Measurements from ENCODE around the gene RAD23A. TPM values are rescaled to one million over a fixed set of nuclear protein-coding genes. Genes with fewer than 3 reads are reported as not detected.

RAD23A gene
- total and polyA plus RNA-seq, 2 donors (not counting 1 experiment from before 2014, with no cell fraction given), result 46.2 to 72.2 TPM

GRCh38 chr19:12987781-12988180 is 42.1 kb downstream of the RAD23A start:
- TF ChIP-seq CTCF (conservative IDR thresholded peaks at IDR 0.05 in 1 of 2, IDR thresholded peaks at IDR 0.05 in 1 of 2; ENCODE audit: low read depth in 1 of 2, low read length in 2 of 2), result no peak
- TF ChIP-seq EZH2 (IDR thresholded peaks at IDR 0.05; ENCODE audit: low read length, missing control alignments), result no peak
- no peak for DNase-seq (ENCODE audit: low read depth in 2 of 2)
- no peaks in the 10 kb centered on the region for H4K20me1 ChIP-seq (ENCODE audit: control insufficient read depth, extremely low read depth, insufficient read depth, low read length)
- peaks cover 11% of the 10 kb centered on the region for H3K4me1 ChIP-seq (ENCODE audit: control insufficient read depth, extremely low read depth, insufficient read depth, low read length)
- no peaks in the 10 kb centered on the region for H3K27me3 ChIP-seq (ENCODE audit: control insufficient read depth, insufficient read depth, low read length)
- no peaks in the 10 kb centered on the region for H3K9me3 ChIP-seq (ENCODE audit: control insufficient read depth, insufficient read depth, low read depth, low read length)
- H3K36me3 ChIP-seq (ENCODE audit: control insufficient read depth, insufficient read depth, low read length), result no peaks in the 10 kb centered on the region
- H3K79me2 ChIP-seq (ENCODE audit: control insufficient read depth, insufficient read depth, low read length), result no peaks in the 10 kb centered on the region
- no peak overlapping the region for H3K9ac ChIP-seq (ENCODE audit: insufficient read depth, low read length)
- H3K4me3 ChIP-seq (replicated peaks in 1 of 4; ENCODE audit: control extremely low read depth in 1 of 4, insufficient read depth in 1 of 4, low read depth in 3 of 4, low read length in 4 of 4), result no peak overlapping the region
- no peak overlapping the region for H3K27ac ChIP-seq (ENCODE audit: insufficient read depth, low read length)
- H3K4me2 ChIP-seq (ENCODE audit: extremely low read depth, insufficient read depth, low read length), result no peak overlapping the region
- H2AFZ ChIP-seq (ENCODE audit: low read length), result no peak overlapping the region

GRCh38 chr19:12990431-12990830 is 44.8 kb downstream of the RAD23A start:
- no peaks in the 10 kb centered on the region for H3K9me3 ChIP-seq (ENCODE audit: control insufficient read depth, insufficient read depth, low read depth, low read length)
- H3K27me3 ChIP-seq (ENCODE audit: control insufficient read depth, insufficient read depth, low read length), result no peaks in the 10 kb centered on the region
- H3K4me2 ChIP-seq (ENCODE audit: extremely low read depth, insufficient read depth, low read length), result no peak overlapping the region
- H4K20me1 ChIP-seq (ENCODE audit: control insufficient read depth, extremely low read depth, insufficient read depth, low read length), result no peaks in the 10 kb centered on the region
- no peak overlapping the region for H3K4me3 ChIP-seq (replicated peaks in 1 of 4; ENCODE audit: control extremely low read depth in 1 of 4, insufficient read depth in 1 of 4, low read depth in 3 of 4, low read length in 4 of 4)
- no peak overlapping the region for H3K9ac ChIP-seq (ENCODE audit: insufficient read depth, low read length)
- no peak for TF ChIP-seq CTCF (conservative IDR thresholded peaks at IDR 0.05 in 1 of 2, IDR thresholded peaks at IDR 0.05 in 1 of 2; ENCODE audit: low read depth in 1 of 2, low read length in 2 of 2)
- no peak for TF ChIP-seq EZH2 (IDR thresholded peaks at IDR 0.05; ENCODE audit: low read length, missing control alignments)
- no peak overlapping the region for H2AFZ ChIP-seq (ENCODE audit: low read length)
- no peak overlapping the region for H3K27ac ChIP-seq (ENCODE audit: insufficient read depth, low read length)
- no peaks in the 10 kb centered on the region for H3K36me3 ChIP-seq (ENCODE audit: control insufficient read depth, insufficient read depth, low read length)
- no peak for DNase-seq (ENCODE audit: low read depth in 2 of 2)
- H3K79me2 ChIP-seq (ENCODE audit: control insufficient read depth, insufficient read depth, low read length), result peaks cover 1% of the 10 kb centered on the region
- H3K4me1 ChIP-seq (ENCODE audit: control insufficient read depth, extremely low read depth, insufficient read depth, low read length), result peaks cover 4% of the 10 kb centered on the region

GRCh38 chr19:12990853-12991252 is 45.2 kb downstream of the RAD23A start:
- TF ChIP-seq EZH2 (IDR thresholded peaks at IDR 0.05; ENCODE audit: low read length, missing control alignments), result no peak
- TF ChIP-seq CTCF (conservative IDR thresholded peaks at IDR 0.05 in 1 of 2, IDR thresholded peaks at IDR 0.05 in 1 of 2; ENCODE audit: low read depth in 1 of 2, low read length in 2 of 2), result no peak
- Histone ChIP-seq H3K9ac (ENCODE audit: insufficient read depth, low read length) (no peak overlapping the region), H3K36me3 (ENCODE audit: control insufficient read depth, insufficient read depth, low read length) (no peaks in the 10 kb centered on the region), H3K4me1 (ENCODE audit: control insufficient read depth, extremely low read depth, insufficient read depth, low read length) (peaks cover 3% of the 10 kb centered on the region), H3K79me2 (ENCODE audit: control insufficient read depth, insufficient read depth, low read length) (peaks cover 2% of the 10 kb centered on the region), H3K27me3 (ENCODE audit: control insufficient read depth, insufficient read depth, low read length) (no peaks in the 10 kb centered on the region), H4K20me1 (ENCODE audit: control insufficient read depth, extremely low read depth, insufficient read depth, low read length) (no peaks in the 10 kb centered on the region), H3K27ac (ENCODE audit: insufficient read depth, low read length) (no peak overlapping the region), H3K4me3 (replicated peaks in 1 of 4; ENCODE audit: control extremely low read depth in 1 of 4, insufficient read depth in 1 of 4, low read depth in 3 of 4, low read length in 4 of 4) (no peak overlapping the region), H3K9me3 (ENCODE audit: control insufficient read depth, insufficient read depth, low read depth, low read length) (no peaks in the 10 kb centered on the region), H3K4me2 (ENCODE audit: extremely low read depth, insufficient read depth, low read length) (no peak overlapping the region), H2AFZ (ENCODE audit: low read length) (no peak overlapping the region)
- no peak for DNase-seq (ENCODE audit: low read depth in 2 of 2)
